PC-9 (cell line): ENCODE data around the gene OR5K1. TPM values are rescaled to one million over a fixed set of nuclear protein-coding genes. Genes with fewer than 3 reads are reported as not detected.

ENCODE experiments used
- BruUV-seq: library from RNA; stranded (reverse); fragments of 400-500 nt; replicated peaks from 2 replicates; lab custom pipeline; 2021; lab: Mats Ljungman, UMichigan
- CTCF ChIA-PET: fragments of 300-600 bp; sonication (Branson Sonifier 250); formaldehyde crosslinking; loops from one replicate; lab custom pipeline; 2022; ENCODE audit warnings: antibody characterized with exemption; lab: Charles Lee
- POLR2A ChIA-PET: fragments of 300-600 bp; sonication (Branson Sonifier 250); formaldehyde crosslinking; loops from one replicate; lab custom pipeline; 2022; ENCODE audit warnings: antibody characterized with exemption; ENCODE audit not compliant: unreplicated experiment; lab: Charles Lee
- DNase-seq, 2 experiments: peaks; one replicate each; pipeline versions ENCODE4 v3.0.0 to v3.0.0-alpha.2; 2015 to 2022; ENCODE audit warnings: mixed read lengths in 1 of 2
- H2AFZ ChIP-seq: fragments of 200-600 bp; sonication (generic); 2 replicates; pipeline ENCODE4 v1.8.1; 2017; ENCODE audit warnings: antibody characterized with exemption
- H3F3A ChIP-seq: fragments of 200-600 bp; sonication (generic); 2 replicates; pipeline ENCODE4 v1.8.1; 2017; ENCODE audit warnings: antibody characterized with exemption, mild to moderate bottlenecking, low read depth; ENCODE audit not compliant: insufficient read depth
- H3K27ac ChIP-seq: fragments of 200-600 bp; sonication (generic); 2 replicates; pipeline ENCODE4 v1.6.1; 2016; ENCODE audit warnings: mixed run types
- H3K27me3 ChIP-seq: fragments of 200-600 bp; sonication (generic); 2 replicates; pipeline ENCODE4 v1.6.1; 2016; ENCODE audit warnings: low read depth, mixed run types; ENCODE audit not compliant: insufficient read depth
- H3K36me3 ChIP-seq: fragments of 200-600 bp; sonication (generic); 2 replicates; pipeline ENCODE4 v1.6.1; 2016; ENCODE audit warnings: low read depth, mixed run types
- H3K4me1 ChIP-seq: fragments of 200-600 bp; sonication (generic); replicated peaks from 2 replicates; pipeline ENCODE4 v1.6.1; 2016; ENCODE audit warnings: mixed run types; ENCODE audit not compliant: insufficient read depth
- H3K4me2 ChIP-seq: fragments of 200-600 bp; sonication (generic); 2 replicates; pipeline ENCODE4 v1.6.1; 2017; ENCODE audit warnings: mixed run types
- H3K4me3 ChIP-seq: fragments of 200-600 bp; sonication (generic); 2 replicates; pipeline ENCODE4 v1.6.1; 2016; ENCODE audit warnings: mixed run types
- H3K79me2 ChIP-seq: fragments of 200-600 bp; sonication (generic); 2 replicates; pipeline ENCODE4 v1.6.1; 2017; ENCODE audit warnings: low read depth, mixed run types
- H3K9me2 ChIP-seq: fragments of 200-600 bp; sonication (generic); 2 replicates; pipeline ENCODE4 v1.8.1; 2017; ENCODE audit warnings: mild to moderate bottlenecking; ENCODE audit not compliant: insufficient read depth
- H3K9me3 ChIP-seq: fragments of 200-600 bp; sonication (generic); 2 replicates; pipeline ENCODE4 v1.8.1; 2016; ENCODE audit warnings: low read depth; ENCODE audit not compliant: insufficient read depth
- H4K20me1 ChIP-seq: fragments of 200-600 bp; sonication (generic); 2 replicates; pipeline ENCODE4 v1.8.1; 2017; ENCODE audit not compliant: insufficient read depth
- EZH2 ChIP-seq: fragments of 200-600 bp; sonication (generic); IDR thresholded peaks from 2 replicates; pipeline ENCODE4 v1.8.0; 2017; ENCODE audit warnings: antibody characterized with exemption, low read depth
- intact Hi-C: fragments of 100-400 bp; cut with micrococcal nuclease; formaldehyde crosslinking; loops from one replicate; pipeline ENCODE4 v1.10.0; 2022; ENCODE audit not compliant: unreplicated experiment
- total RNA-seq: library from RNA; stranded (reverse); gene quantifications from 2 replicates; pipeline ENCODE4 v1.2.3, GENCODE V29; 2021
- TF ChIP-seq, protein P1 (sequence below): fragments of 200-600 bp; sonication (generic); conservative IDR thresholded peaks from 2 replicates; pipeline ENCODE4 v1.6.1; 2017; ENCODE audit warnings: mixed run types, antibody characterized with exemption, mild to moderate bottlenecking, moderate library complexity

Gene OR5K1
- total RNA-seq, 1 experiment from 2014 or later, result not detected

GRCh38 chr3:98454929-98455328 is 8.1 kb upstream of the OR5K1 start:
- H3F3A ChIP-seq, result no peaks in the 10 kb centered on the region
- H3K9me2 ChIP-seq, result 0 out of 2 replicates have a peak, but pooled peaks cover 4% of the 10 kb centered on the region
- no peaks in the 10 kb centered on the region for H3K79me2 ChIP-seq
- H2AFZ ChIP-seq, result no peak overlapping the region
- H3K27me3 ChIP-seq, result no peaks in the 10 kb centered on the region
- no peak overlapping the region for H3K27ac ChIP-seq
- intact Hi-C loops, result no loop called here
- no peak for DNase-seq
- H3K4me2 ChIP-seq, result no peak overlapping the region
- ChIA-PET CTCF (no interaction called here), POLR2A (no interaction called here)
- TF ChIP-seq, protein P1, sequence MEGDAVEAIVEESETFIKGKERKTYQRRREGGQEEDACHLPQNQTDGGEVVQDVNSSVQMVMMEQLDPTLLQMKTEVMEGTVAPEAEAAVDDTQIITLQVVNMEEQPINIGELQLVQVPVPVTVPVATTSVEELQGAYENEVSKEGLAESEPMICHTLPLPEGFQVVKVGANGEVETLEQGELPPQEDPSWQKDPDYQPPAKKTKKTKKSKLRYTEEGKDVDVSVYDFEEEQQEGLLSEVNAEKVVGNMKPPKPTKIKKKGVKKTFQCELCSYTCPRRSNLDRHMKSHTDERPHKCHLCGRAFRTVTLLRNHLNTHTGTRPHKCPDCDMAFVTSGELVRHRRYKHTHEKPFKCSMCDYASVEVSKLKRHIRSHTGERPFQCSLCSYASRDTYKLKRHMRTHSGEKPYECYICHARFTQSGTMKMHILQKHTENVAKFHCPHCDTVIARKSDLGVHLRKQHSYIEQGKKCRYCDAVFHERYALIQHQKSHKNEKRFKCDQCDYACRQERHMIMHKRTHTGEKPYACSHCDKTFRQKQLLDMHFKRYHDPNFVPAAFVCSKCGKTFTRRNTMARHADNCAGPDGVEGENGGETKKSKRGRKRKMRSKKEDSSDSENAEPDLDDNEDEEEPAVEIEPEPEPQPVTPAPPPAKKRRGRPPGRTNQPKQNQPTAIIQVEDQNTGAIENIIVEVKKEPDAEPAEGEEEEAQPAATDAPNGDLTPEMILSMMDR, result no peak
- TF ChIP-seq EZH2, result no peak
- no peaks in the 10 kb centered on the region for H3K4me1 ChIP-seq
- H3K36me3 ChIP-seq, result no peaks in the 10 kb centered on the region
- BruUV-seq, result no TSS peak
- no peak overlapping the region for H3K4me3 ChIP-seq
- no peaks in the 10 kb centered on the region for H4K20me1 ChIP-seq
- peaks cover 1% of the 10 kb centered on the region; the same call in 1 of the 2 replicates for H3K9me3 ChIP-seq

- Histone ChIP-seq H3K9me2 (peaks cover 3% of the 10 kb centered on the region; the same call in 1 of the 2 replicates), H3K79me2 (no peaks in the 10 kb centered on the region), H3K9me3 (peaks cover 3% of the 10 kb centered on the region; the same call in 1 of the 2 replicates), H3F3A (no peaks in the 10 kb centered on the region), H3K4me2 (no peak overlapping the region), H3K4me1 (no peaks in the 10 kb centered on the region), H3K27me3 (no peaks in the 10 kb centered on the region), H3K27ac (no peak overlapping the region), H3K4me3 (no peak overlapping the region), H3K36me3 (no peaks in the 10 kb centered on the region), H4K20me1 (no peaks in the 10 kb centered on the region), H2AFZ (no peak overlapping the region)
- intact Hi-C loops, result no loop called here
- TF ChIP-seq, protein P1, result no peak
- TF ChIP-seq EZH2, result no peak
- ChIA-PET CTCF (no interaction called here), POLR2A (no interaction called here)
- no TSS peak for BruUV-seq
- no peak for DNase-seq
Observed at GRCh38 chr3:98457543-98457942, 5.5 kb upstream of the OR5K1 start.

DNA sequence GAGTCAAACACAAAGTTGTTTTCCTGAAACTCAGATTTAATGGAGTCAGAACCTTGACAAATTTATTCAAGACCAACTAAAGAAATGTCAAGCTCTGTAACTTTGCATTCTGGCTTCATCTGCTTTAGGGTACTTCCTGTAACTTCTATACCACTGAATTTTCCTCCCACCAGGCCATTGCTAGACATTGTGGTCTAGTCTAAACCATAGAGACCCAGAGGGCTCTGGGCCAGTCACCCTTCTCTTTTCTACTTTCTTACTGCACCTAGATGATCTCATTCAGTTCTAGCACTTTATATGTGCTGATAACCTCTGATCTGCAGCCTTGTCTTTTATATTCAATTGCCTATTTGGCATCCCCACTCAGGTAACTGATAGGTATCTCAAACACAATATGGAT is 2.8 kb upstream of the OR5K1 start:
- H2AFZ ChIP-seq, result no peak overlapping the region
- BruUV-seq, result no TSS peak
- H3K79me2 ChIP-seq, result no peaks in the 10 kb centered on the region
- H3K9me2 ChIP-seq, result peaks cover 14% of the 10 kb centered on the region
- no peaks in the 10 kb centered on the region for H4K20me1 ChIP-seq
- intact Hi-C loops, result no loop called here
- TF ChIP-seq, protein P1, result no peak
- no peak for TF ChIP-seq EZH2
- ChIA-PET POLR2A (no interaction called here), CTCF (no interaction called here)
- no peaks in the 10 kb centered on the region for H3K4me1 ChIP-seq
- no peak overlapping the region for H3K4me2 ChIP-seq
- peaks cover 3% of the 10 kb centered on the region; the same call in 1 of the 2 replicates for H3K9me3 ChIP-seq
- no peaks in the 10 kb centered on the region for H3F3A ChIP-seq
- no peak overlapping the region for H3K4me3 ChIP-seq
- no peaks in the 10 kb centered on the region for H3K27me3 ChIP-seq
- no peaks in the 10 kb centered on the region for H3K36me3 ChIP-seq
- H3K27ac ChIP-seq, result no peak overlapping the region
- no peak for DNase-seq
